Astrocyte of the cerebellum (primary cell): ENCODE data around the gene EDIL3.
A peak's percentile ranks its signal among the peaks of the same experiment; 100 is the strongest.
"Not testable (repeated sequence)": the region's sequence is repeated elsewhere in the genome, so short reads cannot be mapped to it uniquely, and the experiment has no call there.

ENCODE experiments used
- DNase-seq: peaks from one replicate; pipeline ENCODE4 v3.0.0-alpha.2; 2011; ENCODE audit warnings: low read depth
- H3K4me3 ChIP-seq: 2 replicates; pipeline ENCODE4 v1.5.1; 2011; ENCODE audit warnings: mild to moderate bottlenecking, low read depth, low read length, moderate library complexity
- CTCF ChIP-seq: IDR thresholded peaks from 2 replicates; pipeline ENCODE4 v1.5.1; 2012; ENCODE audit warnings: low read length, low read depth, moderate library complexity, mild to moderate bottlenecking; ENCODE audit errors: missing control alignments
- in situ Hi-C: cut with HindIII; loops from 2 replicates; pipeline ENCODE4 v1.10.0; 2017; ENCODE audit warnings: low sequenced_read_pairs

Gene EDIL3

DNA sequence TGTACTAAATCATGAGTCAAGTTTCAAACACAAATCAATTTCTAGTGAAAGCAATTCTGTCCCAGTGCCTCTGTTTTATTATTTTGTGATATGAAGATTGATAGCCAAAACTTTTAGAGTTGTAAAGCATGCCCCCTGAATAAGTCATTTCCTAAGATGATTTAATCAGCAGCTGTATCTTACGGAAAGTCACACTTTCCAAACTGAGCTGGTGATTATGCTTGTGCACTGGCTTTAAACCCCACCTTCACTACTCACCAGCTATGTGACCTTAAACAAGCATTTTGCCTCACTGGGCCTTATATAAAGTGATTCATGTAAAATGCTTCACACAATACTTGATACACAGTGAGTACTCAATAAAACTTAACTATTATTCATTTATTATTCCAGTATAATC, 78.1 kb downstream of the EDIL3 start:
- in situ Hi-C loops, result no loop called here
- H3K4me3 ChIP-seq, result no peak overlapping the region
- DNase-seq, result no peak
- no peak for TF ChIP-seq CTCF

DNA sequence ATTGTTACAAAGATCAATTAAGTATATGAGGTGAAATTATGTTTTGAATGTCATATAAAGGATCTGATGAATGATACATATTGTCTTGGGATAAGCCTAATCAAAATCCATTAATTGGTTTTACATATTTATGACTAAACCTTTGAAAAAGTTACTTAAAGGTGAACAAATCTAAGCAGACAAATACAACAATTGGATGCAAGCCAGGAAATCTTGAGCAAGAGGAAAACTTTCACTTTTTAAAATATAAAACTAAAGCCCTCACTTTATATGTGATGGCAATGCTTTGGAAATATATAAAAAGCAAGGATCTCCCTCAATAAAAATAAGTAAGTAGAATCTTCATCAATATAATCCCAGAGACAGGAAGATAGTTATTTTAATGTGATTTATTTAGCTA, 80.1 kb downstream of the EDIL3 start:
- in situ Hi-C loops, result no loop called here
- no peak overlapping the region for H3K4me3 ChIP-seq
- DNase-seq, result no peak
- no peak for TF ChIP-seq CTCF

- in situ Hi-C loops, result no loop called here
- peak; percentile 26 for DNase-seq
- no peak overlapping the region for H3K4me3 ChIP-seq
- TF ChIP-seq CTCF, result no peak
These were observed 81.4 kb downstream of the EDIL3 start for GRCh38 chr5:84303315-84303714.

DNA sequence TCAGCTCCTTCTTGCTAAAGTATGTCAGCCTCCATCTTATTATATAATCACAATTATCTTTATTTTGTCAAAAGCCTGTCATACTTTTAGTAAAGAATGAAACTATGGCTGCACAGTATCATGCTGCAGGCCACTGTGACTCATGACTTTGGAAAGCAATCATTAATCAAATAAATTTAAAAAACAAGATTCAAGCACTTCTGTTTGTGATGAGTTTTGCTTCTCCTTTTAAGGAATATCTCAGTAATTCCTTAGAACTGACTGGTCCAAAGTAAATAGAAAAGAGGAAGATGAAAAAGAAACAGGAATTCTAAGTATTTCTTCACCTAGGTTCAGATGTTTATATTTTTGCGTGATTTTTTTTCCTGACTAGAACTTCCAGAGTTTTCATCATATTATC, 83.1 kb downstream of the EDIL3 start:
- H3K4me3 ChIP-seq, result no peak overlapping the region
- TF ChIP-seq CTCF, result no peak
- DNase-seq, result no peak
- in situ Hi-C loops, result no loop called here

DNA sequence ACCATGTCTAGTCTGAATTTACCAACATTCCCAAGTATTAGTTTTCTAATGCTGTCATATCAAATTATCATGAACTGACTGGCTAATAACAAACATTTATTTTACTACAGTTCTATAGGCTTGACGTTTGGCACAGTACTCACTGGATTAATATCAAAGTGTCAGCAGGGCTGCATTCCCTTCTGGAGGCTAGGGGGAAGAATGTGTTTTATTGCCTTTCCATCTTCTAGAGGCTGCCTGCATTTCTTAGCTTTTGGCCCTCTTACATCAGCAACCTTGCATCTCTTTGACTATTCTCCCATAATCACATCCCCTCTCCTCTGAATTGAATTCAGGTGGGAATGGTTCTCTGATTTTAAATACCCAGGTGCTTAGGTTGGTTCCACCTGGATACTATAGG, 84.7 kb downstream of the EDIL3 start:
- no peak for TF ChIP-seq CTCF
- in situ Hi-C loops, result no loop called here
- no peak for DNase-seq
- H3K4me3 ChIP-seq, result no peak overlapping the region

- no peak for DNase-seq
- H3K4me3 ChIP-seq, result no peak overlapping the region
- in situ Hi-C loops, result no loop called here
- TF ChIP-seq CTCF, result no peak
These were observed 86.1 kb downstream of the EDIL3 start for GRCh38 chr5:84298628-84299027.

- H3K4me3 ChIP-seq, DNase-seq, in situ Hi-C loops: not testable (repeated sequence)
These were observed 87.0 kb downstream of the EDIL3 start for GRCh38 chr5:84297641-84298040.
